SH-SY5Y (cell line): ENCODE results near the gene EIF3F.

ENCODE experiments used
- GATA2 ChIP-seq: IDR thresholded peaks from 2 replicates; pipeline ENCODE4 v1.6.1; 2011; ENCODE audit warnings: mild to moderate bottlenecking, low read depth, low read length
- GATA3 ChIP-seq: IDR thresholded peaks from 2 replicates; pipeline ENCODE4 v1.6.1; 2011; ENCODE audit warnings: low read depth, mild to moderate bottlenecking, low read length, moderate library complexity

EIF3F gene

GRCh38 chr11:8009856-8010255 is 22.7 kb downstream of the EIF3F start:
- no peak for TF ChIP-seq GATA2
- TF ChIP-seq GATA3 = no peak

DNA sequence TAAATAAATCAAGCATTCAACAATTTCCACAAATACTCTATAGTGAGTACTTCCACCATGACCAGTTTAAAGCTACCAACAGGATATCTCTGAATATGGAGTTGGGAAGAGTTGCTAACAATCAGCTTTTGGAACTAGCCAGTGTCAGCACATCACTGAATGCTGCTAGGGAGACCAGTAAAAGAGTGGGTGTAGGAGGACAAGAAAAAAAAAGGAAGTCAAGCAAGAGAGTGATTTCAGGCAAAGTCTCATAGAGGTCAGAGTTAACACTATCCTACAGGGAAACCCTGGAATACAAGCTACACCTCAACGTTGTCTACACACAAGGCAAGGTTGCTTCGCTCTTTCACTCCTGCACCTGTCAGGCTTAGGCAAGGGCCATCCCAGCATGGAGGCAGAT is 24.2 kb downstream of the EIF3F start:
- TF ChIP-seq GATA2 (no peak), GATA3 (no peak)

DNA sequence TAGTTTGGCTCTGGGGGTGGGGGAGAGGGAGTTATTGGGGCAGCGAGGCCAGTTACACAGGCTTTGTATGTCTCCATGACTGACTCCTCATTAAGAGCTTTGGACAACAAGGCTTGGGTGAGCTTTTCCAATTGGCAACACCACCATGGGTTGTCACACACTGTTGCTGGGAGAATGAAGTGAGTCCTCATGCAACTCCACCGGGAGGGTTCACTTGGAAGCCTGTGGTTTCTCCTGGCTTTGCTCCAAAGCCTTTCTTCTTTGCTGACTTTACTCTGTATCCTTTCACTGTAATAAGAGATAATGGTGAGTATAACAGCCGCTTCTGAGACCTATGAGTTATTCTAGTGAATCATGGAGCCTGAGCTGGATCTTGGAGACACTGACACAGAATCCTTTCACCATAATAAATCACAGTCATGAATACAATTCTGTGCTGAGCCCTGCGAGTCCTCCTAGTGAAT is 24.9 kb downstream of the EIF3F start:
- TF ChIP-seq GATA3 = no peak
- TF ChIP-seq GATA2 = no peak

GRCh38 chr11:8013833-8014232 is 26.7 kb downstream of the EIF3F start:
- TF ChIP-seq GATA2 = no peak
- no peak for TF ChIP-seq GATA3

- no peak for TF ChIP-seq GATA2
Measured at GRCh38 chr11:8015753-8016239, 28.7 kb downstream of the EIF3F start.

DNA sequence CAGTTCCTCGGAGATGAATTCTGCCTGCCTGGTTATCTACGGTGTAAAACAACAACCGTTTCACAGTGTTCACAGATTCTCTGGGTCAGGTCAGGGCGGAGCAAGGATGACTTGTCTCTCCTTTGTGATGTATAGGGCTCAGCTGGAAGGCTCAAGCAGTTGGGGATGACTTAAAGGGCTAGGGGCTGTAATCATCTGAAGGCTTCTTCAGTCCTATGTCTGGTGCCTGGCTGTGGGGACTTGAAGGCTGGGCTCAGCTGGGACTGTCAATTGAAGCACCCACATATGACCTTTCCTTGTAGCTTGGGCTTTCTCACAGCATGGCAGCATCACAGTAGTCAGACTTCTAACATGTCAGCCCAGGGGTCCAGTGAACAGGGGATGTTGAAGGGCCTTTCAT is 29.3 kb downstream of the EIF3F start:
- TF ChIP-seq GATA2 = no peak
- no peak for TF ChIP-seq GATA3

GRCh38 chr11:8017071-8017470 is 29.9 kb downstream of the EIF3F start:
- TF ChIP-seq GATA3 = no peak
- TF ChIP-seq GATA2 = no peak

- TF ChIP-seq GATA2 = no peak
- TF ChIP-seq GATA3 = no peak
Measured at GRCh38 chr11:8017894-8018483, 30.9 kb downstream of the EIF3F start.

GRCh38 chr11:8018484-8019313 is 31.6 kb downstream of the EIF3F start:
- TF ChIP-seq GATA3 (no peak), GATA2 (no peak)

GRCh38 chr11:8019314-8020243 is 32.4 kb downstream of the EIF3F start:
- TF ChIP-seq GATA3 (no peak), GATA2 (no peak)

- TF ChIP-seq GATA3 (no peak), GATA2 (no peak)
Measured at GRCh38 chr11:8020244-8020597, 33.1 kb downstream of the EIF3F start.

GRCh38 chr11:8021920-8022319 is 34.8 kb downstream of the EIF3F start:
- no peak for TF ChIP-seq GATA2
- TF ChIP-seq GATA3 = no peak

DNA sequence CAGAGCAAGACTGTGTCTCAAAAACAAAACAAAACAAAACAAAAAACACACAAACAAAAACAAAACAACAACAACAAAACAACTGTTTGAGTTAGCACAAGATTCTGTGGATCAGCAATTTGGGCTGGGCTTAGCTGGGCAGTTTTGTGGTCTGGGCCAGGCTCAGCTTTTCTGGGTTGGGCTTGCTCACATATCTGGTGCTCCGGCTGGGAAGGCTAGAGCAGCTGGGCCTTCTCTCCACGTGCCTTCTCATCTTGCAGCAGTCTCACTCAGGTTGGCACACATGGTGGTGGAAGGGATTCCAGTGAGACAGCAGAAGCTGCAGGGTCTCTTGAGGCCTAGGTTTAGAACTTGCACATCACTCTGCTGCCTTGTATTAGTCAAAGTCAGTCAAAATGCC is 35.7 kb downstream of the EIF3F start:
- no peak for TF ChIP-seq GATA3

GRCh38 chr11:8023831-8024555 is 36.9 kb downstream of the EIF3F start:
- TF ChIP-seq GATA3 = no peak
- TF ChIP-seq GATA2 = no peak
